ENCODE data around the gene CD99.

- TF ChIP-seq POLR2A (IDR thresholded peaks at IDR 0.05) = no peak
- TF ChIP-seq POLR2AphosphoS5 (IDR thresholded peaks at IDR 0.05) = no peak
- no peak for TF ChIP-seq CTCF (IDR thresholded peaks at IDR 0.05)
These were observed 27.7 kb downstream of the CD99 start for GRCh38 chrX:2718821-2719220.
